Astrocyte (in vitro differentiated cells and primary cell): ENCODE results near the gene TIMMDC1. TPM values are rescaled to one million over a fixed set of nuclear protein-coding genes. Genes with fewer than 3 reads are reported as not detected.

Source experiments
- DNase-seq: peaks from one replicate; pipeline ENCODE4 v3.0.0-alpha.2; 2010; ENCODE audit warnings: low read depth
- FAIRE-seq: peaks from 2 replicates; lab custom pipeline; 2011; peaks lifted over from hg19 to GRCh38; lab: Jason Lieb, UNC
- H2AFZ ChIP-seq: 2 replicates; pipeline ENCODE4 v1.6.0; 2012; ENCODE audit warnings: low read depth, low read length, inconsistent platforms
- H3K27ac ChIP-seq: 2 replicates; pipeline ENCODE4 v1.5.1; 2011; ENCODE audit warnings: low read depth, low read length, inconsistent platforms
- H3K27me3 ChIP-seq: 2 replicates; pipeline ENCODE4 v1.6.0; 2011; ENCODE audit warnings: low read length, inconsistent platforms; ENCODE audit not compliant: insufficient read depth
- H3K36me3 ChIP-seq: 2 replicates; pipeline ENCODE4 v1.5.1; 2011; ENCODE audit warnings: low read length, inconsistent platforms; ENCODE audit not compliant: insufficient read depth
- H3K4me1 ChIP-seq: 2 replicates; pipeline ENCODE4 v1.5.1; 2011; ENCODE audit warnings: low read length, inconsistent platforms; ENCODE audit not compliant: insufficient read depth
- H3K4me2 ChIP-seq: 2 replicates; pipeline ENCODE4 v1.6.0; 2012; ENCODE audit warnings: low read length, inconsistent platforms
- H3K4me3 ChIP-seq: 2 replicates; pipeline ENCODE4 v1.5.1; 2011; ENCODE audit warnings: low read depth, mild to moderate bottlenecking, low read length, inconsistent platforms; ENCODE audit not compliant: insufficient read depth
- H3K79me2 ChIP-seq: 2 replicates; pipeline ENCODE4 v1.6.0; 2012; ENCODE audit warnings: mild to moderate bottlenecking, low read length, inconsistent platforms; ENCODE audit not compliant: insufficient read depth
- H3K9ac ChIP-seq: 2 replicates; pipeline ENCODE4 v1.6.0; 2012; ENCODE audit warnings: mild to moderate bottlenecking, low read length, inconsistent platforms
- H3K9me3 ChIP-seq: 2 replicates; pipeline ENCODE4 v1.5.1; 2012; ENCODE audit warnings: low read depth, mild to moderate bottlenecking, low read length, inconsistent platforms; ENCODE audit not compliant: insufficient read depth
- H4K20me1 ChIP-seq: 2 replicates; pipeline ENCODE4 v1.6.0; 2012; ENCODE audit warnings: low read length, inconsistent platforms; ENCODE audit not compliant: insufficient read depth
- H3K27ac Mint-ChIP-seq: one replicate; pipeline ENCODE4 v1.8.0; 2021; ENCODE audit warnings: mild to moderate bottlenecking, mixed read lengths; ENCODE audit not compliant: unreplicated experiment
- H3K27me3 Mint-ChIP-seq: one replicate; pipeline ENCODE4 v1.8.0; 2021; ENCODE audit warnings: low read depth, mixed read lengths; ENCODE audit not compliant: unreplicated experiment
- H3K36me3 Mint-ChIP-seq: one replicate; pipeline ENCODE4 v1.8.0; 2021; ENCODE audit warnings: low read depth, mixed read lengths; ENCODE audit not compliant: unreplicated experiment
- H3K4me1 Mint-ChIP-seq: one replicate; pipeline ENCODE4 v1.8.0; 2021; ENCODE audit warnings: low read depth, mixed read lengths; ENCODE audit not compliant: unreplicated experiment
- H3K4me3 Mint-ChIP-seq: one replicate; pipeline ENCODE4 v1.8.0; 2021; ENCODE audit warnings: mild to moderate bottlenecking, moderate library complexity, mixed read lengths; ENCODE audit not compliant: unreplicated experiment
- H3K9me3 Mint-ChIP-seq: one replicate; pipeline ENCODE4 v1.8.0; 2021; ENCODE audit warnings: mild to moderate bottlenecking, mixed read lengths; ENCODE audit not compliant: unreplicated experiment
- EZH2 ChIP-seq: IDR thresholded peaks from 2 replicates; pipeline ENCODE4 v1.6.1; 2012; ENCODE audit warnings: mild to moderate bottlenecking, low read length, inconsistent platforms; ENCODE audit not compliant: insufficient read depth
- total RNA-seq: library from RNA; stranded (reverse); gene quantifications from 2 replicates; pipeline ENCODE4 v1.2.1, GENCODE V29; 2021
- TF ChIP-seq, protein P1 (sequence below): IDR thresholded peaks from 2 replicates; pipeline ENCODE4 v1.5.1; 2011; ENCODE audit warnings: low read depth, mild to moderate bottlenecking, inconsistent platforms, low read length, moderate library complexity; ENCODE audit not compliant: insufficient read depth

The TIMMDC1 gene
- total RNA-seq, 1 donor from 2014 or later = 109 TPM

DNA sequence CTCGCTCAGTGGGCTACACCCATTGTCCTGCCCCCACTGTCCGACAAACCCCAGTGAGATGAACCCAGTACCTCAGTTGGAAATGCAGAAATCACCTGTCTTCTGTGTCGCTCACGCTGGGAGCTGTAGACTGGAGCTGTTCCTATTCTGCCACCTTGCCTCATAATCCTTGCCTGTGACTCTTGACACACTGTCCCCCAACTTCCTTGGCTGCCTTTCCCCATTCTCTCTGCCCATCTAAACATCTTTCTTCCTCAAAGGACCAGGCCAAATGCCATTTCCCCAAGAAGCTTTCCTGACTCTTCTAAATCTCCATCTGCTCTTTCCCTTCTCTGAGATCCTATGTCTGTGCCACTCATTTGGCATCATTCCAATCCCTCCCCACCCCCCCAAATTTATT lies 70.8 kb downstream of the TIMMDC1 start:
- Histone ChIP-seq H3K4me3 (no peak overlapping the region), H3K79me2 (no peaks in the 10 kb centered on the region), H3K27ac (no peak overlapping the region), H2AFZ (no peak overlapping the region), H3K4me1 (no peaks in the 10 kb centered on the region), H4K20me1 (no peaks in the 10 kb centered on the region), H3K27me3 (no peaks in the 10 kb centered on the region), H3K4me2 (no peak overlapping the region), H3K9ac (no peak overlapping the region), H3K9me3 (no peaks in the 10 kb centered on the region), H3K36me3 (no peaks in the 10 kb centered on the region)
- Mint-ChIP-seq H3K4me1 (no peaks in the 10 kb centered on the region), H3K27ac (no peak overlapping the region), H3K9me3 (peaks cover 6% of the 10 kb centered on the region), H3K4me3 (no peak overlapping the region), H3K27me3 (peaks cover 7% of the 10 kb centered on the region), H3K36me3 (no peaks in the 10 kb centered on the region)
- TF ChIP-seq EZH2 = no peak
- TF ChIP-seq, protein P1, sequence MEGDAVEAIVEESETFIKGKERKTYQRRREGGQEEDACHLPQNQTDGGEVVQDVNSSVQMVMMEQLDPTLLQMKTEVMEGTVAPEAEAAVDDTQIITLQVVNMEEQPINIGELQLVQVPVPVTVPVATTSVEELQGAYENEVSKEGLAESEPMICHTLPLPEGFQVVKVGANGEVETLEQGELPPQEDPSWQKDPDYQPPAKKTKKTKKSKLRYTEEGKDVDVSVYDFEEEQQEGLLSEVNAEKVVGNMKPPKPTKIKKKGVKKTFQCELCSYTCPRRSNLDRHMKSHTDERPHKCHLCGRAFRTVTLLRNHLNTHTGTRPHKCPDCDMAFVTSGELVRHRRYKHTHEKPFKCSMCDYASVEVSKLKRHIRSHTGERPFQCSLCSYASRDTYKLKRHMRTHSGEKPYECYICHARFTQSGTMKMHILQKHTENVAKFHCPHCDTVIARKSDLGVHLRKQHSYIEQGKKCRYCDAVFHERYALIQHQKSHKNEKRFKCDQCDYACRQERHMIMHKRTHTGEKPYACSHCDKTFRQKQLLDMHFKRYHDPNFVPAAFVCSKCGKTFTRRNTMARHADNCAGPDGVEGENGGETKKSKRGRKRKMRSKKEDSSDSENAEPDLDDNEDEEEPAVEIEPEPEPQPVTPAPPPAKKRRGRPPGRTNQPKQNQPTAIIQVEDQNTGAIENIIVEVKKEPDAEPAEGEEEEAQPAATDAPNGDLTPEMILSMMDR = no peak
- FAIRE-seq (no peak), DNase-seq (no peak)

DNA sequence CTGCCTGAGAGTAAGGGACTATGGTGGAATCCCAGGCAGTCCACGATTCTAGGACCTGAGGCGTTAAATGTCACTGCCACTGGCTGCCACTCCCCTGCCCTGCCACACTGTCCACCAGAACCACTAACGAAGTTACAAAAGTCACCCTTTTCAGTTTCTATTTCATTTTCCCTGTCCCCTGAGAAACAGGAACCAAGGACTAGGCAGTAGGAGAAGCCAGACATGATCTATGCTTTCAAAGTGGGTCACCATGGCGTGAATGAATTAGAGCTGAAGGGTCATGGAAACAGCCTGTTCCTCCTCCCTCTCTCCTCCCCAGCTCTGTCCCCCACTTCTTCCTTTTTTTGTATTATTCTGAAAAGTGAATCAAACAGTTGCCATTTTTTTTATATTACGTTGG lies 71.9 kb downstream of the TIMMDC1 start:
- H3K9ac ChIP-seq = no peak overlapping the region
- H3K4me1 Mint-ChIP-seq = no peaks in the 10 kb centered on the region
- TF ChIP-seq EZH2 = no peak
- TF ChIP-seq, protein P1 = no peak
- H3K9me3 ChIP-seq = no peaks in the 10 kb centered on the region
- H3K27ac ChIP-seq = no peak overlapping the region
- DNase-seq = no peak
- H3K36me3 ChIP-seq = no peaks in the 10 kb centered on the region
- H2AFZ ChIP-seq = no peak overlapping the region
- no peaks in the 10 kb centered on the region for H4K20me1 ChIP-seq
- FAIRE-seq = no peak
- peaks cover 7% of the 10 kb centered on the region for H3K27me3 Mint-ChIP-seq
- no peak overlapping the region for H3K27ac Mint-ChIP-seq
- H3K36me3 Mint-ChIP-seq = no peaks in the 10 kb centered on the region
- no peaks in the 10 kb centered on the region for H3K27me3 ChIP-seq
- H3K79me2 ChIP-seq = no peaks in the 10 kb centered on the region
- H3K9me3 Mint-ChIP-seq = peaks cover 6% of the 10 kb centered on the region
- no peak overlapping the region for H3K4me2 ChIP-seq
- H3K4me1 ChIP-seq = no peaks in the 10 kb centered on the region
- no peak overlapping the region for H3K4me3 Mint-ChIP-seq
- H3K4me3 ChIP-seq = no peak overlapping the region

DNA sequence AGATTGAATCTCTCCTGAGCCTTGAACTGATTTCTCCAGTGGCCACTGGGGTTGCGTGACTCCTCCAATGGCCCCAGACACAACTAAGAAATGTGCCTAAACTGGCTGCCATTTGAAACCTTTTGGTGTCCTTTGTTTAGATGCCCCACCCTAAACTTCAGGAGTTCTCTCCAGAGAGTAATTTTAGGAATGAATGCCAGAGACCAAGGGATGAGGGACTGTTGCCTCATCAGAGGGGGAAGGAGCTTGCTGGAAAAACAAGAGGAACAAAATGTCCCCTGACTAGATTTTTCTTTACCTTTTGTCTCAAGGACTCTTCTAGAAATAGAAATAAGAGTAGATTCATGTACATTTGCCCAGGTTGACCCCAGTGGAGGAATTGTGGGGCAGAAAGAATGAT lies 72.9 kb downstream of the TIMMDC1 start:
- H3K9me3 ChIP-seq = no peaks in the 10 kb centered on the region
- no peak overlapping the region for H2AFZ ChIP-seq

More for the DNA sequence above, 72.9 kb downstream of the TIMMDC1 start:
- Histone ChIP-seq H4K20me1 (no peaks in the 10 kb centered on the region), H3K9ac (no peak overlapping the region), H3K27me3 (no peaks in the 10 kb centered on the region), H3K27ac (no peak overlapping the region), H3K79me2 (no peaks in the 10 kb centered on the region), H3K4me1 (no peaks in the 10 kb centered on the region), H3K4me3 (no peak overlapping the region), H3K36me3 (no peaks in the 10 kb centered on the region), H3K4me2 (no peak overlapping the region)
- no peak overlapping the region for H3K4me3 Mint-ChIP-seq
- no peak for TF ChIP-seq EZH2
- TF ChIP-seq, protein P1 = no peak
- no peaks in the 10 kb centered on the region for H3K4me1 Mint-ChIP-seq
- H3K9me3 Mint-ChIP-seq = peaks cover 6% of the 10 kb centered on the region
- FAIRE-seq = no peak
- H3K27ac Mint-ChIP-seq = no peak overlapping the region
- H3K27me3 Mint-ChIP-seq = peaks cover 6% of the 10 kb centered on the region
- no peak for DNase-seq
- no peaks in the 10 kb centered on the region for H3K36me3 Mint-ChIP-seq
